Endothelial cell (in vitro differentiated cells): ENCODE data around the gene ARPC2. TPM values are rescaled to one million over a fixed set of nuclear protein-coding genes. Genes with fewer than 3 reads are reported as not detected.

Experiments used
- DNase-seq: peaks from one replicate; pipeline ENCODE4 v3.0.0; 2021; ENCODE audit warnings: low spot score
- H3K27ac Mint-ChIP-seq: one replicate; pipeline ENCODE4 v1.8.0; 2021; ENCODE audit warnings: mixed read lengths, inconsistent platforms; ENCODE audit not compliant: unreplicated experiment
- H3K27me3 Mint-ChIP-seq: one replicate; pipeline ENCODE4 v1.8.0; 2021; ENCODE audit warnings: mild to moderate bottlenecking, moderate library complexity, mixed read lengths, inconsistent platforms; ENCODE audit not compliant: unreplicated experiment
- H3K36me3 Mint-ChIP-seq: one replicate; pipeline ENCODE4 v1.8.0; 2021; ENCODE audit warnings: mild to moderate bottlenecking, low read depth, mixed read lengths, inconsistent platforms; ENCODE audit not compliant: unreplicated experiment
- H3K4me1 Mint-ChIP-seq: one replicate; pipeline ENCODE4 v1.8.0; 2021; ENCODE audit warnings: mild to moderate bottlenecking, mixed read lengths, inconsistent platforms; ENCODE audit not compliant: unreplicated experiment
- H3K4me3 Mint-ChIP-seq: one replicate; pipeline ENCODE4 v1.8.0; 2021; ENCODE audit warnings: mild to moderate bottlenecking, mixed read lengths, inconsistent platforms; ENCODE audit not compliant: unreplicated experiment
- H3K9me3 Mint-ChIP-seq: one replicate; pipeline ENCODE4 v1.8.0; 2021; ENCODE audit warnings: mixed read lengths, inconsistent platforms; ENCODE audit not compliant: unreplicated experiment
- total RNA-seq: library from RNA; stranded (reverse); fragmentation: NEBNext Ultra II Directional; extraction: Animal tissue kit (Norgen Biotek cat#: 25700); gene quantifications from one replicate; pipeline ENCODE4 v1.2.1, GENCODE V29; 2021; ENCODE audit not compliant: unreplicated experiment
- TF ChIP-seq, protein P1 (sequence below): fragments of 200-600 bp; sonication (generic); IDR thresholded peaks from one replicate; pipeline ENCODE4 v1.5.0; 2021; ENCODE audit warnings: antibody characterized with exemption; ENCODE audit not compliant: unreplicated experiment

Gene ARPC2
- total RNA-seq, 1 donor from 2014 or later: 468 TPM

DNA sequence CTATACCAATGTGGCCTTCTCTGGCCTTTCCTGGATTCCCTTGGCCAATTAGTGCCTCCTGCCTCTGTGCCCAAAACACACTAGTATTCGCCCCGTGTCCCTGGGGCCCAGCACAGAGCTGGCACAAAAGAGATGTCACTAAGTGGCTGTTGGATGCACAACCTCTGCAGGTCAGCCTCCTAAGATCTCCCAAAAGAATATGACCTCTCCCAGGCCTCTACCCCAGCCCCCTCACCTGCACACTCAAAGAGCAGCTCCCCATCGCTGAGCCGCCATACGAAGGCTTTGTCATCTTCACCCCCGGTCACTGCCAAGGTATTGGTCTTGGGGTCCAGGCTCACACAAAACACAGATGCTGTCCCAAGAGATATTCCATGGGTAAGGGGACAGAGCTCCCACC, 50.3 kb downstream of the ARPC2 start:
- peaks cover 32% of the 10 kb centered on the region for H3K36me3 Mint-ChIP-seq
- no peak for DNase-seq
- TF ChIP-seq, protein P1, sequence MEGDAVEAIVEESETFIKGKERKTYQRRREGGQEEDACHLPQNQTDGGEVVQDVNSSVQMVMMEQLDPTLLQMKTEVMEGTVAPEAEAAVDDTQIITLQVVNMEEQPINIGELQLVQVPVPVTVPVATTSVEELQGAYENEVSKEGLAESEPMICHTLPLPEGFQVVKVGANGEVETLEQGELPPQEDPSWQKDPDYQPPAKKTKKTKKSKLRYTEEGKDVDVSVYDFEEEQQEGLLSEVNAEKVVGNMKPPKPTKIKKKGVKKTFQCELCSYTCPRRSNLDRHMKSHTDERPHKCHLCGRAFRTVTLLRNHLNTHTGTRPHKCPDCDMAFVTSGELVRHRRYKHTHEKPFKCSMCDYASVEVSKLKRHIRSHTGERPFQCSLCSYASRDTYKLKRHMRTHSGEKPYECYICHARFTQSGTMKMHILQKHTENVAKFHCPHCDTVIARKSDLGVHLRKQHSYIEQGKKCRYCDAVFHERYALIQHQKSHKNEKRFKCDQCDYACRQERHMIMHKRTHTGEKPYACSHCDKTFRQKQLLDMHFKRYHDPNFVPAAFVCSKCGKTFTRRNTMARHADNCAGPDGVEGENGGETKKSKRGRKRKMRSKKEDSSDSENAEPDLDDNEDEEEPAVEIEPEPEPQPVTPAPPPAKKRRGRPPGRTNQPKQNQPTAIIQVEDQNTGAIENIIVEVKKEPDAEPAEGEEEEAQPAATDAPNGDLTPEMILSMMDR: no peak
- H3K4me1 Mint-ChIP-seq: peaks cover 23% of the 10 kb centered on the region
- peak overlapping the region; percentile 38 for H3K4me3 Mint-ChIP-seq
- H3K27ac Mint-ChIP-seq: no peak overlapping the region
- peaks cover 13% of the 10 kb centered on the region for H3K27me3 Mint-ChIP-seq
- H3K9me3 Mint-ChIP-seq: no peaks in the 10 kb centered on the region

DNA sequence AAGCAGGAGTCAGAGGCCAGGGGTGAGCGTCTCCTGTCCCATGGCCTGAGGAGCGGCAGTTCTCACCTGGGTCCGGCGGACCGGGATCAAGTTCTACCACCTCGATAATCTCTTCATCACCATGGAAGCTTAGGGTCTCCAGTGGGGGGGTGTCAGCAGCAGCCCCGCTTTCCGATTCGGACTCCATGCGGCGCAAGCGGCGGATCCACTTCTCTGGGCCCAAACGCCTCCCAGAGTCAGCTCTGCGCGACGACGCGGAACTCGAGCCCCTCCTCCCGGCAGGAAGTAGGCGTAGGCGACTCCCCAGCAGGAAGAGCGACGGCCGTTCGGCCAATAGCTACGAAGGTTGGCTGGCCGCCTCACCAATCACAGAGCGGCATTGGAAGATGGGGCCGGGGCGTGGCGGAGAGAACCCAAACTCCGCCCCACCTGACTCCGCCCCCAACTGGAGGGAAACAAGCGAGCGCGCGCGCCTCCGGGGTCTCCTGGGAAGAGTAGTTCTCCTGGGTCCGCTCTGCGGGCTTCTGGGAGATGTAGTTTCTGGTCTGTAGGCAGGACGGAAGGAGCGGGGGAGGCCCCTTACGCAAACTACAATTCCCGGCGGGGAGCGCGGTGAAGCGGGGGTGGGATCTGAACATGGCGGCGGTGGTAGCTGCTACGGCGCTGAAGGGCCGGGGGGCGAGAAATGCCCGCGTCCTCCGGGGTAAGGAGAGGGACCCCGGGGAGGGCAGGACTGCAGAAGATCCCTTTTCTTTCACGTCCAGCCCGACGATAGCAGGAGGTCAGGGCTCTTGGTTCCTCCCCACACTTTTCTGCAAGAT, 53.1 kb downstream of the ARPC2 start, which contains the start of the genes AAMP and PNKD:
AAMP (minus strand) TSS at position 238 of the 821 bp plus-strand sequence; CDS start at position 187, 51 bp downstream.
PNKD (plus strand) TSS at position 620 of the 821 bp plus-strand sequence; CDS start at position 637, 17 bp downstream.
- peak within 1 kb of the TSS; percentile 72 for H3K27ac Mint-ChIP-seq
- TF ChIP-seq, protein P1: no peak

DNA sequence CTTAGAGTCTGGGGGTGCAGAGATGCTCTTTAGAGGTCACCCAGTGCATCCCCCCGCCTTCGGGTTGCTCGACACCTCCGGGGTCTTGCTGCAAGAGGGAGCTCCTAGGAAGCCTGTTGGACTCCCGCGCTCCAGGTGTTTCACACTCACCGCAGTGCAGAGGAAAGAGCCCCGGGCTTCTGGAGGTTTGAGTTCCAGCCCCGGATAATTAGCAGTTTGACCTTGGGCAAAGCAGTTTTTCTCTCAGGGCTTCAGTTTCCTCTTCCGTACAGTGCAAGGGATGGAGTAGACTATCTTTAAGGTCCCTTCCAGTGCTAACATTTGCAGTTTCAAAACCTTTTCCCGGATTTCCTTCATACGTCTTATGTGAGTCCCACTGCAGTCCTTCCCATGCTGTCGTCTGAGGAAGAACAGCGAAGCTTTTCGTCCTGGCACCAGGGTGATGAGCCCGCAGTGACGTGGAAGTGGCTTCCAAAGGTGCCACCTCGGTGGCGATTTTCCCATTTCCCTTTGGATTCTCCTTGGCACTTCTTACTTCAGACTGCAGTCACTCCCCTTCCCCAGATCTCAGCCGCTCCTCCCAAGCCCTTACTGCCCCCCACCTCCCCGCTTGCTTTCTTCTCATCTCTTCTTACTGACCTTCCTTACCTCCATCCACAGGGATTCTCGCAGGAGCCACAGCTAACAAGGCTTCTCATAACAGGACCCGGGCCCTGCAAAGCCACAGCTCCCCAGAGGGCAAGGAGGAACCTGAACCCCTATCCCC, 53.9 kb downstream of the ARPC2 start:
- DNase-seq: no peak
- peaks cover 45% of the 10 kb centered on the region for H3K36me3 Mint-ChIP-seq
- H3K27ac Mint-ChIP-seq: no peak overlapping the region
- H3K4me3 Mint-ChIP-seq: peak overlapping the region; percentile 90
- peaks cover 13% of the 10 kb centered on the region for H3K27me3 Mint-ChIP-seq
- TF ChIP-seq, protein P1: no peak
- H3K4me1 Mint-ChIP-seq: peaks cover 27% of the 10 kb centered on the region
- H3K9me3 Mint-ChIP-seq: no peaks in the 10 kb centered on the region

More for the DNA sequence above, 53.1 kb downstream of the ARPC2 start, which contains the start of the genes AAMP and PNKD:
- H3K4me3 Mint-ChIP-seq: peak within 1 kb of the TSS; percentile 90
- H3K4me1 Mint-ChIP-seq: peaks cover 27% of the 10 kb centered on the region
- peak; percentile 100 for DNase-seq
- peaks cover 13% of the 10 kb centered on the region for H3K27me3 Mint-ChIP-seq
- peaks cover 43% of the 10 kb centered on the region for H3K36me3 Mint-ChIP-seq
- no peaks in the 10 kb centered on the region for H3K9me3 Mint-ChIP-seq

DNA sequence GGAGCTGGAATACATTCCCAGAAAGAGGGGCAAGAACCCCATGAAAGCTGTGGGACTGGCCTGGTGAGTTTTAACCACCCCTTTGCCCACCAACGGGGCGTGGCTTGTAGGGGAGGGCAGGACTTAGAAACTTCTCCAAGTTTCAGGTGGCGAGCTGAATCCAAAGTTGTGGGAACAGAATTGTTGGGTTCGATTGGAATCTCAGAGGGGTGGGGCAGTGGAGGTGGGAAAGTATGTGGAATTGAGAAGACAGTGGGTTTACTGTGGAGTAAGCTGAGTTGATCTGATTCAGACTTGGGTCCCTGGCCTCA, 54.5 kb downstream of the ARPC2 start:
- H3K27ac Mint-ChIP-seq: no peak overlapping the region
- no peaks in the 10 kb centered on the region for H3K9me3 Mint-ChIP-seq

More for the DNA sequence above, 54.5 kb downstream of the ARPC2 start:
- H3K36me3 Mint-ChIP-seq: peaks cover 45% of the 10 kb centered on the region
- peaks cover 27% of the 10 kb centered on the region for H3K4me1 Mint-ChIP-seq
- H3K27me3 Mint-ChIP-seq: peaks cover 13% of the 10 kb centered on the region
- H3K4me3 Mint-ChIP-seq: peak overlapping the region; percentile 90
- no peak for DNase-seq
- TF ChIP-seq, protein P1: no peak
